Fibroblast of the aortic adventitia (primary cell): Measurements from ENCODE around the gene SLC35G1. TPM values are rescaled to one million over a fixed set of nuclear protein-coding genes. Genes with fewer than 3 reads are reported as not detected.

Source experiments
- DNase-seq: peaks from one replicate; pipeline ENCODE4 v3.0.0-alpha.2; 2010; ENCODE audit warnings: low read depth
- H3K4me3 ChIP-seq: 2 replicates; pipeline ENCODE4 v1.5.1; 2011; ENCODE audit warnings: low read depth, mild to moderate bottlenecking, control low read depth, low read length, moderate library complexity
- CTCF ChIP-seq: IDR thresholded peaks from 2 replicates; pipeline ENCODE4 v1.5.1; 2011; ENCODE audit warnings: mild to moderate bottlenecking, low read length, control low read depth, inconsistent platforms; ENCODE audit not compliant: insufficient read depth
- total RNA-seq: library from RNA; depleted of rRNA; stranded (reverse); fragments of >200 nt; gene quantifications from 2 replicates; pipeline ENCODE4 v1.2.3, GENCODE V29; 2012; ENCODE audit warnings: low replicate concordance

Gene SLC35G1
- total RNA-seq, 1 donor, result 6.2 TPM

GRCh38 chr10:93947055-93947454 is 53.3 kb downstream of the SLC35G1 start:
- TF ChIP-seq CTCF, result no peak
- no peak overlapping the region for H3K4me3 ChIP-seq
- DNase-seq, result peak; percentile 59

DNA sequence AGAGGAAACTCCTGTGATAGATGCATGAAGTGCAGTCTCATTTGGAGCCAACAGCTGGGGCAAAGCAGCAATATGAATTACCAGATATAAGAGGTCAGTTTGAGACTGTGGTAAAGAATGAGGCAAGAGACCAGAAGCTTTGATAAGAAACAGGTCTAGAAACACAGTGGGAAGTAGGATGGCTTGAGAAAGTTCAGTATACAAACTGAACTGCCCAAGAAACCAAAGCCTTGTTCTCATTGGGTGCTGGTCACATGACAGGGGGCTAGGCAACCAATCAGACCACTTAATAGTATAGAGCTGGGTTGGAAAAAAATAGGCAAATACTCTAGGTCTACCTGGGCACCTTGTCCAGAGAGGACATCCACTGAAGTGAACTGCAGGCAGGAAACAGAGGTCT is 53.7 kb downstream of the SLC35G1 start:
- peak; percentile 25 for DNase-seq
- no peak overlapping the region for H3K4me3 ChIP-seq
- TF ChIP-seq CTCF, result no peak

DNA sequence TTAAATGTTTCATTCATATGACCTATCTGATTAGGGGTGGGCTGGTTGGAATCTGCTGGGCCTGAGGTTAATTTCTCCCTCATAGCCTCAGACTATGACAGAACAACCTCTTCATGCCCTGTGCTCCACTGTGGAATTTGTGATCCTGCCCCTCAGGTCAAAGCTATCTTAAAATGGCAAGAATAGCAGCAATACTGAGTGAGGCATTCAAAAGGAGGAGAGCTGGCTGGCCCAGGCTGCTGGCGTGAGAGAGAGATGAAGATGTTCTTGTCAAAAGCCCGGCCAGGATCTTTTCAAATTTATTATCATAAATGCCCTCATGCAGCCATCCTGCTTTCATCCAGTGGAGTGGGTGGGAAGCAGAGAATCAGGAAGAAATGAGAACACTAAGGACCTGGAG is 58.1 kb downstream of the SLC35G1 start:
- TF ChIP-seq CTCF, result no peak
- H3K4me3 ChIP-seq, result no peak overlapping the region
- DNase-seq, result no peak

Other genes starting within 250 kb of the SLC35G1 start
- gene FRA10AC1, start 191.4 kb upstream of the SLC35G1 start, total RNA-seq, result 9.6 and 11.3 TPM in 2 replicates
- 0.16 and 0.18 TPM in 2 replicates for gene LGI1, start 136.0 kb upstream of the SLC35G1 start, total RNA-seq
- 4.2 and 8.9 TPM in 2 replicates for gene PLCE1, start 100.0 kb downstream of the SLC35G1 start, total RNA-seq